Activated naive CD8-positive, alpha-beta T cell treated with anti-CD3 and anti-CD28 coated beads, Interleukin-2, amount 50 U/mL, for 16 hours (primary cell): Measurements from ENCODE around the gene CACNB3.
"Not testable (repeated sequence)": the region's sequence is repeated elsewhere in the genome, so short reads cannot be mapped to it uniquely, and the experiment has no call there.

Source experiments
- DNase-seq: peaks from one replicate; pipeline ENCODE4 v3.0.0-alpha.2; 2020; ENCODE audit warnings: low read depth, low spot score

Gene CACNB3

GRCh38 chr12:48854932-48855331 is 36.6 kb downstream of the CACNB3 start:
- not testable (repeated sequence) for DNase-seq

- no peak for DNase-seq
Measured at GRCh38 chr12:48856379-48856778, 38.1 kb downstream of the CACNB3 start.

- DNase-seq, result no peak
Measured at GRCh38 chr12:48857278-48857994, 39.1 kb downstream of the CACNB3 start.

GRCh38 chr12:48858043-48858442 is 39.7 kb downstream of the CACNB3 start:
- DNase-seq, result no peak

- DNase-seq, result no peak
Measured at GRCh38 chr12:48859607-48860006, 41.3 kb downstream of the CACNB3 start.

- DNase-seq, result not testable (repeated sequence)
Measured at GRCh38 chr12:48860236-48860635, 41.9 kb downstream of the CACNB3 start.

GRCh38 chr12:48861111-48861510 is 42.8 kb downstream of the CACNB3 start:
- no peak for DNase-seq

GRCh38 chr12:48862760-48863159 is 44.5 kb downstream of the CACNB3 start:
- DNase-seq, result no peak

GRCh38 chr12:48863291-48863690 is 45.0 kb downstream of the CACNB3 start:
- DNase-seq, result no peak

GRCh38 chr12:48865281-48866051 is 47.2 kb downstream of the CACNB3 start, which contains the start of gene RND1:
RND1 (minus strand) TSS chr12:48865870; CDS start chr12:48865767, 103 bp downstream.
- peak; percentile 58 for DNase-seq

GRCh38 chr12:48866052-48866711 is 47.9 kb downstream of the CACNB3 start:
- no peak for DNase-seq

- no peak for DNase-seq
Measured at GRCh38 chr12:48868451-48868850, 50.2 kb downstream of the CACNB3 start.

GRCh38 chr12:48869191-48869590 is 50.9 kb downstream of the CACNB3 start:
- no peak for DNase-seq

GRCh38 chr12:48873096-48873495 is 54.8 kb downstream of the CACNB3 start:
- DNase-seq, result no peak

- DNase-seq, result not testable (repeated sequence)
Measured at GRCh38 chr12:48873534-48873933, 55.2 kb downstream of the CACNB3 start.

- no peak for DNase-seq
Measured at GRCh38 chr12:48875944-48876515, 57.7 kb downstream of the CACNB3 start.
